OCI-LY1 (cell line): ENCODE measurements around the gene EXOC6.
"Not testable (repeated sequence)": the region's sequence is repeated elsewhere in the genome, so short reads cannot be mapped to it uniquely, and the experiment has no call there.

Experiments used
- H2AFZ ChIP-seq: fragments of 200-600 bp; sonication (generic), shearing (Covaris generic); 2 replicates; pipeline ENCODE4 v1.6.0; 2014; ENCODE audit warnings: antibody characterized with exemption, mild to moderate bottlenecking, low read length
- H3F3A ChIP-seq: fragments of 200-600 bp; sonication (generic), shearing (Covaris generic); 2 replicates; pipeline ENCODE4 v1.6.0; 2014; ENCODE audit warnings: mild to moderate bottlenecking, antibody characterized with exemption, low read length, moderate library complexity; ENCODE audit not compliant: insufficient read depth
- H3K27ac ChIP-seq: fragments of 200-600 bp; sonication (generic); 2 replicates; pipeline ENCODE4 v1.5.1; 2014; ENCODE audit warnings: low read length, mixed run types, mild to moderate bottlenecking, low read depth; ENCODE audit not compliant: poor library complexity, severe bottlenecking
- H3K27me3 ChIP-seq: fragments of 200-600 bp; sonication (generic); 2 replicates; pipeline ENCODE4 v1.6.0; 2014; ENCODE audit warnings: antibody characterized with exemption, mild to moderate bottlenecking, low read length, moderate library complexity; ENCODE audit not compliant: insufficient read depth
- H3K36me3 ChIP-seq: fragments of 200-600 bp; sonication (generic); 2 replicates; pipeline ENCODE4 v1.6.1; 2014; ENCODE audit warnings: mild to moderate bottlenecking, antibody characterized with exemption, low read length, moderate library complexity, mixed read lengths; ENCODE audit not compliant: insufficient read depth
- H3K4me1 ChIP-seq: fragments of 200-600 bp; sonication (generic); 2 replicates; pipeline ENCODE4 v1.5.1; 2014; ENCODE audit warnings: mild to moderate bottlenecking, low read length, moderate library complexity; ENCODE audit not compliant: insufficient read depth, severe bottlenecking
- H3K4me2 ChIP-seq: fragments of 200-600 bp; sonication (generic), shearing (Covaris generic); 2 replicates; pipeline ENCODE4 v1.6.1; 2014; ENCODE audit warnings: low read length
- H3K4me3 ChIP-seq: fragments of 200-600 bp; sonication (generic); 2 replicates; pipeline ENCODE4 v1.5.1; 2014; ENCODE audit warnings: low read length, low read depth, mild to moderate bottlenecking, mixed read lengths; ENCODE audit not compliant: poor library complexity, severe bottlenecking
- H3K79me2 ChIP-seq: fragments of 200-600 bp; shearing (Covaris generic); 2 replicates; pipeline ENCODE4 v1.6.1; 2016; ENCODE audit warnings: mixed run types, low read length, mixed read lengths; ENCODE audit not compliant: insufficient read depth
- H3K9ac ChIP-seq: fragments of 200-600 bp; sonication (generic), shearing (Covaris generic); 2 replicates; pipeline ENCODE4 v1.6.1; 2014; ENCODE audit warnings: mild to moderate bottlenecking, low read length, mixed read lengths
- H3K9me2 ChIP-seq: fragments of 200-600 bp; sonication (generic), shearing (Covaris generic); 2 replicates; pipeline ENCODE4 v1.6.1; 2014; ENCODE audit warnings: low read depth, mild to moderate bottlenecking, low read length, mixed read lengths
- H3K9me3 ChIP-seq: fragments of 200-600 bp; shearing (Covaris generic); 2 replicates; pipeline ENCODE4 v1.6.1; 2014; ENCODE audit warnings: low read length, mixed read lengths
- H4K20me1 ChIP-seq: fragments of 200-600 bp; sonication (generic), shearing (Covaris generic); 2 replicates; pipeline ENCODE4 v1.6.0; 2016; ENCODE audit warnings: mild to moderate bottlenecking, low read length; ENCODE audit not compliant: insufficient read depth
- EZH2 ChIP-seq: fragments of 200-600 bp; sonication (generic), shearing (Covaris generic); IDR thresholded peaks from 2 replicates; pipeline ENCODE4 v1.8.0; 2017; ENCODE audit warnings: borderline replicate concordance, mixed run types, mild to moderate bottlenecking, antibody characterized with exemption, low read length, moderate library complexity, mixed read lengths
- TF ChIP-seq, protein P1 (sequence below): fragments of 200-600 bp; sonication (generic), shearing (Covaris generic); IDR thresholded peaks from 2 replicates; pipeline ENCODE4 v1.5.1; 2017; ENCODE audit warnings: mild to moderate bottlenecking, antibody characterized with exemption, low read length, moderate library complexity, mixed read lengths

EXOC6 gene

GRCh38 chr10:93099670-93100069 is 251.3 kb downstream of the EXOC6 start:
- H4K20me1 ChIP-seq = no peaks in the 10 kb centered on the region

GRCh38 chr10:93101148-93101547 is 252.8 kb downstream of the EXOC6 start:
- not testable (repeated sequence) for H3K9ac ChIP-seq, H3K36me3 ChIP-seq, H2AFZ ChIP-seq, H3K4me3 ChIP-seq, H3K4me1 ChIP-seq, H3F3A ChIP-seq, H3K9me2 ChIP-seq, H3K27ac ChIP-seq, H3K27me3 ChIP-seq, H4K20me1 ChIP-seq, H3K4me2 ChIP-seq, H3K9me3 ChIP-seq, H3K79me2 ChIP-seq

More at GRCh38 chr10:93099670-93100069, 251.3 kb downstream of the EXOC6 start:
- Histone ChIP-seq H2AFZ (no peak overlapping the region), H3K79me2 (no peaks in the 10 kb centered on the region), H3K9me3 (no peaks in the 10 kb centered on the region), H3K36me3 (no peaks in the 10 kb centered on the region), H3K27me3 (no peaks in the 10 kb centered on the region), H3F3A (no peaks in the 10 kb centered on the region), H3K4me1 (no peaks in the 10 kb centered on the region), H3K9me2 (no peaks in the 10 kb centered on the region), H3K27ac (no peak overlapping the region), H3K4me3 (no peak overlapping the region), H3K4me2 (no peak overlapping the region), H3K9ac (no peak overlapping the region)
- TF ChIP-seq, protein P1, sequence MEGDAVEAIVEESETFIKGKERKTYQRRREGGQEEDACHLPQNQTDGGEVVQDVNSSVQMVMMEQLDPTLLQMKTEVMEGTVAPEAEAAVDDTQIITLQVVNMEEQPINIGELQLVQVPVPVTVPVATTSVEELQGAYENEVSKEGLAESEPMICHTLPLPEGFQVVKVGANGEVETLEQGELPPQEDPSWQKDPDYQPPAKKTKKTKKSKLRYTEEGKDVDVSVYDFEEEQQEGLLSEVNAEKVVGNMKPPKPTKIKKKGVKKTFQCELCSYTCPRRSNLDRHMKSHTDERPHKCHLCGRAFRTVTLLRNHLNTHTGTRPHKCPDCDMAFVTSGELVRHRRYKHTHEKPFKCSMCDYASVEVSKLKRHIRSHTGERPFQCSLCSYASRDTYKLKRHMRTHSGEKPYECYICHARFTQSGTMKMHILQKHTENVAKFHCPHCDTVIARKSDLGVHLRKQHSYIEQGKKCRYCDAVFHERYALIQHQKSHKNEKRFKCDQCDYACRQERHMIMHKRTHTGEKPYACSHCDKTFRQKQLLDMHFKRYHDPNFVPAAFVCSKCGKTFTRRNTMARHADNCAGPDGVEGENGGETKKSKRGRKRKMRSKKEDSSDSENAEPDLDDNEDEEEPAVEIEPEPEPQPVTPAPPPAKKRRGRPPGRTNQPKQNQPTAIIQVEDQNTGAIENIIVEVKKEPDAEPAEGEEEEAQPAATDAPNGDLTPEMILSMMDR = no peak
- no peak for TF ChIP-seq EZH2

- Histone ChIP-seq H2AFZ (no peak overlapping the region), H3K9me3 (no peaks in the 10 kb centered on the region), H3K9me2 (no peaks in the 10 kb centered on the region), H3K27ac (no peak overlapping the region), H4K20me1 (no peaks in the 10 kb centered on the region), H3K4me3 (no peak overlapping the region), H3K9ac (no peak overlapping the region), H3F3A (no peaks in the 10 kb centered on the region), H3K36me3 (no peaks in the 10 kb centered on the region), H3K4me1 (no peaks in the 10 kb centered on the region), H3K4me2 (no peak overlapping the region), H3K79me2 (no peaks in the 10 kb centered on the region), H3K27me3 (no peaks in the 10 kb centered on the region)
- TF ChIP-seq, protein P1 = no peak
- TF ChIP-seq EZH2 = no peak
Observed at GRCh38 chr10:93103953-93104352, 255.6 kb downstream of the EXOC6 start.

DNA sequence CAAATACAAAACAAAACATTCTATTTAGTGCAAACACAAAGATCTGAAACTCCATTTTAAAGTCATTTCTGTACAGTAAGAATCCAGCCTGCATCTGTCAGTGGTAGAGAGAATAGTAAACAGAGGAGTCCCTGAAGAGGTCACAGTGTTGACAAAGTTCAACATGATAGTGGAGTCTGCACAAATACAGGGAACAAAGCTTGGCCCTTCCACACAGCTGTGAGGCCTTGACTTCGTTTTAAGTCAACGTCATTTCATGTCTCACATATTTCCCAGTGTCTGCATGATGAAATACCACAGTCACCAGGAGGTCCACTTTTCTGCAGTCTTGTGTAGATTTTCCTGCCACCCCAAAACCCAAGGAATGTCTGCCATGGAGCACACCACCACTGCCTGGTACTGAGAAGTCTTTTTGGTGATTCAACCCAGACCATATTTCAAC is 258.3 kb downstream of the EXOC6 start:
- Histone ChIP-seq H4K20me1 (no peaks in the 10 kb centered on the region), H3K36me3 (no peaks in the 10 kb centered on the region), H3K4me1 (no peaks in the 10 kb centered on the region), H3K79me2 (no peaks in the 10 kb centered on the region), H3K9ac (no peak overlapping the region), H3K27ac (no peak overlapping the region), H3K9me3 (no peaks in the 10 kb centered on the region), H3K27me3 (no peaks in the 10 kb centered on the region), H3K9me2 (no peaks in the 10 kb centered on the region), H3K4me3 (no peak overlapping the region), H3K4me2 (no peak overlapping the region), H2AFZ (no peak overlapping the region), H3F3A (no peaks in the 10 kb centered on the region)
- no peak for TF ChIP-seq EZH2
- TF ChIP-seq, protein P1 = no peak
